Measurements from ENCODE around the gene IGF2BP1.
"Not testable (repeated sequence)": the region's sequence is repeated elsewhere in the genome, so short reads cannot be mapped to it uniquely, and the experiment has no call there.

The IGF2BP1 gene

DNA sequence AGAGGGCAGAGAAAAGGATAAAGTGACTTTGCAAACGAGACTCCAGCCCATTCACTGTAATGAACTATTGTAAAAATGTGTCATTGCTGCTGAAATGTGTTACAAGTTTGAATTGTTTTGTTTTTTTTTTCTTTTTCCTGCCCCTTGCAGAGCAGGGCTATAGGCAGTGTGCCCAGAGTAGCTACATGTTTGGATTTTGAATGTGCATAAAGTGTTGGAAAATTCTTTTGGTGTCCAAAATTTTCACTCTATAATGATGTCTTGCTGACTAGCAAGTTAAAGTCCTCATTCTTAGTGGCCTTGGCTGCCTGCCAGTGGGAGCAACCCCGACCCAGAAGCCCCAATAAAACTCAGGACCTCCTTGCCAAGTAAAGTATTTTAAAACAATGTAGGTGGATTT, 66.5 kb downstream of the IGF2BP1 start:
- DNase-seq = no peak

- no peak for DNase-seq
Observed at GRCh38 chr17:49067163-49067562, 70.0 kb downstream of the IGF2BP1 start.

- DNase-seq = no peak
Observed at GRCh38 chr17:49069585-49070273, 72.5 kb downstream of the IGF2BP1 start.

GRCh38 chr17:49071106-49071505, 73.9 kb downstream of the IGF2BP1 start:
- no peak for DNase-seq

DNA sequence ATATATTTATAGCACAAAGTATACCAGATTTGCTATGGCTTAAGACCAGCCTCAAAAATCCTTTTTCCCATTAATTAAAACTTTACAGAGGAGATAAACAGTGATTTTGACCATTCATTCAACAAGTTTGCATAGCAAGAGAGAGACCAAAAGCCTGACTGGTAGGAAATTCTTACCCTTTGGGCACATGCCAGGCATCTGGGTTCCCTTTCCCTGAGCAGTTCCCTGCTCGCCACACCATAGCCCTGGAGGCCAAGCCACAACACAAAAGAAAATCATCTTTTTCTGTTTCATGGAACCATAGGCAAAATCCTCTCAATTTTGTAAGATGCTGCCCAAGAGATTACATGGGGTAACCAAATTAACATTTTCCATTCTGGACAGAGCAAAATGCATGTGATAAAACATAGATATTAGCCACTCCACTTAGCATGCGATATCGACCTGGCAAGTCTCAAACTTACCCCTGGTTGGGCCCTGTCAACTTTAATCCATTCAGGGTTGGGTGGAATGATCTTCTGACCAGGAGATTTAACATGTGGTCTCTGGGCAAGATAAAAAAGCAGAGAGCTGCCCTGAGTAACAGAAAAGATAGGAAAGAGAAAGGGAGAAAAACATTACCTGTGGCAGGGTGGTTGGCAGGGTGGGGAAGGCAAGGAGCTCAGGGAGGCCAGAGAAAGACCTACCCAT, 77.8 kb downstream of the IGF2BP1 start:
- DNase-seq = no peak

GRCh38 chr17:49076573-49077384, 79.6 kb downstream of the IGF2BP1 start:
- DNase-seq = no peak

DNA sequence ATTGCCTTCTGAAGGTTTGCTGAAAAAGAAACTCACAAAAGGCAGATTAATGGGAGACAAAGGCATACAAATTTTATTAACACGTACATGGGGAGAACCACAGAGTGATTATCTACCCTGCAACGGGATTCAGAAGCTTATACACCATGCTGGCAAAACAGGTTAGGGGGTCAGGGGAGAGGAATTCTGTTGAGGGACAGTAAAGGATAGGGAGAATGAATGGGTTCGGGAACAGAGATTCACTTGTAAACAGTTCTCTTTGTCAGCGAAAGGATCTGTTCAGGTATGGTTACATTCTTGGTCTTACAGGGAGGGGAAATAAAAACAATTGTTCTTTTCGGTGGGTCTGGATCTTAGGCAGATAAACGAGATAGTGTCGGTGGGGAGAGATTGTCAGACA, 81.1 kb downstream of the IGF2BP1 start:
- no peak for DNase-seq

DNA sequence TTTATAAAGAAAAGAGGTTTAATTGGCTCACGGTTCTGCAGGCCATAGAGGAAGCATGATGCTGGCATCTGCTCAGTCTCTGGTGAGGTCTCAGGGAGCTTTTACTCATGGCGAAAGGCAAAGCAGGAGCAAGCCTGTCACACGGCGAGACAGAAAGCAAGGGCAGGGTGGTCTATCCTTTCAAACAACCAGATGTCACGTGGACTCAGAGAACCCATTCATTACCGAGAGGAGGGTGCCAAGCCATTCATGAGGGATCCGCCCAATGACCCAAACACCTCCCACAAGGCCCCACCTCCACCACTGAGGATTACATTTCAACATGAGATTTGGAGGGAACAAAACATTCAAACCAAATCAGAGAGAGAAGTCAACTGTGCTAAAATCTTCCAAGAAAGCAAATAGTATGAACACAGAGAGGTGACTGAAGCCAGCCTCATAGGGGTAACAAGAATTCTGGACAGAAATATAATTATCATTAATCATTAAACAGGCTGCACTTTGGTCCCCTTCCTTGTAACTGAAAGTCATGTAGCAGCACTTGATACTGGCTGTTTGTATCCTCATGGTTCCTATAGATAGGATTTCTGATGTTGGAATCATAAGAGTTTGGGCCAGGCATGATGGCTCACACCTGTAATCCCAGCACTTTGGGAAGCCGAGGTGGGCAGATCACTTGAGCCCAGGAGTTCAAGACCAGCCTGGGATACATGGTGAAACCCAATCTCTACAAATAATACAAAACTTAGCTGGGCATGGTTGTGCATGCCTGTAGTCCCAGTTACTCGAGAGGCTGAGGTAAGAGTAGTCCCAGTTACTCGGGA, 82.9 kb downstream of the IGF2BP1 start:
- DNase-seq = no peak

GRCh38 chr17:49082231-49082630, 85.0 kb downstream of the IGF2BP1 start:
- DNase-seq = no peak

DNA sequence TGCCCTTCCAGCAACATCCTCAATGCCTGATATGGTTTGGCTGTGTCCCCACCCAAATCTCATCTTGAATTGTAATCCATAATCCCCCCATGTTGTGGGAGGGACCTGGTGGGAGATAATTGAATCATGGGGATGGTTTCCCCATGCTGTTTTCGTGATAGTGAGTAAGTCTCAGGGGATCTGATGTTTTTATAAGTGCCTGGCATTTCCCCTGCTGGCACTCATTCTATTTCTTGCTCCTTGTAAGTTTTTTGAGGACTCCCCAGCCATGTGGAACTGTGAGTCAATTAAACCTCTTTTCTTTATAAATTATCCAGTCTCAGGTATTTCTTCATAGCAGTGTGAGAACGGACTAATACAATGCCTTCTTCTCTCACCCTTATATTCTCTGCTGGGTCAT, 87.9 kb downstream of the IGF2BP1 start:
- not testable (repeated sequence) for DNase-seq

- DNase-seq = no peak
Observed at GRCh38 chr17:49085565-49086315, 88.6 kb downstream of the IGF2BP1 start.

GRCh38 chr17:49086316-49086605, 89.1 kb downstream of the IGF2BP1 start:
- no peak for DNase-seq

- DNase-seq = no peak
Observed at GRCh38 chr17:49086649-49087048, 89.5 kb downstream of the IGF2BP1 start.

DNA sequence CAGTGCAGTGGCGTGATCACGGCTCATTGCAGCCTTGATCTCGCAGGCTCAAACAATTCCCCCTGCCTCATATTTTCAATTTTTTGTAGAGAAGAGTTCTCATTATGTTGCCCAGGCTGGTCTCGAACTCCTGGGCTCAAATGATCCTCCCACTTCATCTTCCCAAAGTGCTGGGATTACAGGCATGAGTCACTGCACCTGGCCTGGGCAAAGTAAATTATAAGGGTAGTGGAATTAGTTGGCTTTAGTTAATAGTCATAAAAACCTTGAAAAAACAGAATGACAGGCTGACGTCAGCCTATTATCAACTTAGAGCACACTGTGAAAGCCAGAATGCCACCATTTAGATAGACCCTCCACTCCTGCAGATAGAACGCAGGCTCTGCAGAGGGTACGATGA, 91.9 kb downstream of the IGF2BP1 start:
- DNase-seq = no peak

DNA sequence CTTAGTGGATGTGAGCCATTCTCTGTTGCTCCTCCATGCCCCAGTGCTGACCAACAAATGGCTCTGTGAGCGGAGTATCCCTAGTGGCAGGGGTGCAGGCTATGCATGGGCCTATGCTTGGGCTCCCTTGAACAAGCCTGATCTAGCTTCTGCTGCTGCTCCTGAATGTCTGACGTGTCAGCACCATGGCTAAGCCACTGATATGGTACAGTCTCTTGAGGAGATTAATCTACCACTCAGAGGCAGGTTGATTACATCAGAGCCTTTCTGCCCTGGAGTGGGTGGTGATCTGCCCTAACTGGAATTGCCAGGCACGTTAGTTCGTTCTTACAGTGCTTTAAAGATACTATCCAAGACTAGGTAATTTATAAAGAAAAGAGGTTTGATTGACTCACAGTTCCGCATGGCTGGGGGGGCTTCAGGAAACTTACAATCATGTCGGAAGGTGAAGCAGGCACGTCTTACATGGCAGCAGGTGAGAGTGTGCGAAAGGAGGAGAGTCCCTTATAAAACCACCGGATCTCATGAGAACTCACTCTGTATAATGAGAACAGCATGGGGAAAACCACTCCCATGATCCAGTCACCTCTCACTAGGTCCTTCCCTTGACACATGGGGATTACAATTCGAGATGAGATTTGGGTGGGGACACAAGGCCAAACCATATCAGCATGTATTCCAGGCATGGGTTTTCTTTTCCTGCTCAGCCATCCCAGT, 93.9 kb downstream of the IGF2BP1 start:
- DNase-seq = no peak

GRCh38 chr17:49093131-49093530, 95.9 kb downstream of the IGF2BP1 start:
- DNase-seq = no peak

GRCh38 chr17:49100601-49101000, 103.4 kb downstream of the IGF2BP1 start:
- DNase-seq = no peak

DNA sequence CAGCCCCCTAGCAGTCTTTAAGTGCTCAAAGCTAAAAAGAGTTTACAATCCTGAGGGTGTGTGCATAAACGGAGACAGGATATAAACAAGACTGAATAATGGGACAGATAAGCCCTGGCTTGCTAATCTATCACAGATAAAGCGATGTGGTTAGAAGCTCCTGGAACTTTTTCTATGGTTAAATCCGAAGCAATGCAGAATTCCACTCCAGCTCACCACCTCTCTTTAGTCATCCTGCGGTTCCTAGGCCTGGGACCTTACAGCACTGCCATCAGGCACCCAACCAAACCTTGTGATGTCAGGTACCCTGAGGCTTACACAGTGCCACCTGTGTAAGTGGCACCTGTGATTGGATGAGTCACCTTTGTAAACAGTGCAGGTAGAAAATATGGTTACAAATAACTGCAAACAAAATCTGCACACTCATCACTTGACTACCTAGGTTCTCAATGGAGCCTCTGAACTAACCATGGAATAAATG, 103.9 kb downstream of the IGF2BP1 start:
- DNase-seq = no peak

- DNase-seq = not testable (repeated sequence)
Observed at GRCh38 chr17:49103360-49103759, 106.2 kb downstream of the IGF2BP1 start.

GRCh38 chr17:49104511-49105074, 107.4 kb downstream of the IGF2BP1 start:
- no peak for DNase-seq

All from CD4-positive, alpha-beta T cell treated with Interleukin-15 for 1 hour (primary cell).